Keratinocyte (primary cell): ENCODE data around the gene OR7C1. TPM values are rescaled to one million over a fixed set of nuclear protein-coding genes. Genes with fewer than 3 reads are reported as not detected.
A peak's percentile ranks its signal among the peaks of the same experiment; 100 is the strongest.
"Not testable (repeated sequence)": the region's sequence is repeated elsewhere in the genome, so short reads cannot be mapped to it uniquely, and the experiment has no call there.

Experiments used
- DNase-seq: peaks from one replicate; pipeline ENCODE4 v3.0.0-alpha.2; 2011; ENCODE audit warnings: low read depth, missing footprints, low spot score
- FAIRE-seq: peaks from 2 replicates; lab custom pipeline; 2011; peaks lifted over from hg19 to GRCh38; lab: Jason Lieb, UNC
- H2AFZ ChIP-seq: 2 replicates; pipeline ENCODE4 v1.6.0; 2012; ENCODE audit warnings: low read length, control low read depth, inconsistent platforms; ENCODE audit not compliant: control insufficient read depth
- H3K27ac ChIP-seq: 2 replicates; pipeline ENCODE4 v1.5.1; 2011; ENCODE audit warnings: low read length; ENCODE audit not compliant: control insufficient read depth, insufficient read depth
- H3K27me3 ChIP-seq: 3 replicates; pipeline ENCODE4 v1.6.0; 2011; ENCODE audit warnings: low read length; ENCODE audit not compliant: control insufficient read depth, insufficient read depth; ENCODE audit errors: extremely low read depth
- H3K36me3 ChIP-seq, 2 experiments: 2 replicates in 1 of 2; 3 replicates in 1 of 2; pipeline ENCODE4 v1.5.1; 2011; ENCODE audit warnings: low read length in 2 of 2, mild to moderate bottlenecking in 1 of 2; ENCODE audit not compliant: control insufficient read depth in 2 of 2, insufficient read depth in 2 of 2; ENCODE audit errors: extremely low read depth in 1 of 2
- H3K4me1 ChIP-seq: 3 replicates; pipeline ENCODE4 v1.5.1; 2011; ENCODE audit warnings: low read length; ENCODE audit not compliant: control insufficient read depth, insufficient read depth; ENCODE audit errors: extremely low read depth
- H3K4me2 ChIP-seq: 3 replicates; pipeline ENCODE4 v1.6.0; 2011; ENCODE audit warnings: low read depth, low read length; ENCODE audit not compliant: control insufficient read depth, insufficient read depth; ENCODE audit errors: extremely low read depth
- H3K4me3 ChIP-seq, 3 experiments: fragments of 200-600 bp in 1 of 3; sonication (generic) in 1 of 3; 2 replicates in 2 of 3; 3 replicates in 1 of 3; pipeline ENCODE4 v1.5.1; 2011 to 2016; ENCODE audit warnings: low read length in 3 of 3, mild to moderate bottlenecking in 3 of 3, control low read depth in 2 of 3, inconsistent platforms in 1 of 3, low read depth in 1 of 3, mixed read lengths in 1 of 3, mixed run types in 1 of 3, moderate library complexity in 1 of 3; ENCODE audit not compliant: control insufficient read depth in 2 of 3, insufficient read depth in 2 of 3; ENCODE audit errors: extremely low read depth in 1 of 3
- H3K79me2 ChIP-seq: 2 replicates; pipeline ENCODE4 v1.6.0; 2012; ENCODE audit warnings: low read length; ENCODE audit not compliant: control insufficient read depth, insufficient read depth
- H3K9ac ChIP-seq: 3 replicates; pipeline ENCODE4 v1.6.0; 2011; ENCODE audit warnings: low read length; ENCODE audit not compliant: control insufficient read depth, insufficient read depth; ENCODE audit errors: extremely low read depth
- H3K9me1 ChIP-seq: 3 replicates; pipeline ENCODE4 v1.6.0; 2011; ENCODE audit warnings: low read length; ENCODE audit not compliant: control insufficient read depth, insufficient read depth; ENCODE audit errors: extremely low read depth
- H3K9me3 ChIP-seq: 2 replicates; pipeline ENCODE4 v1.5.1; 2012; ENCODE audit warnings: low read depth, low read length; ENCODE audit not compliant: control insufficient read depth
- H4K20me1 ChIP-seq: 3 replicates; pipeline ENCODE4 v1.6.0; 2011; ENCODE audit warnings: low read length; ENCODE audit not compliant: control insufficient read depth, insufficient read depth; ENCODE audit errors: extremely low read depth
- CTCF ChIP-seq, 3 experiments: IDR thresholded peaks in 1 of 3; conservative IDR thresholded peaks in 1 of 3; optimal IDR thresholded peaks in 1 of 3; 2 replicates in 2 of 3; 3 replicates in 1 of 3; pipeline versions ENCODE3 to v1.5.1; 2011; ENCODE audit warnings: low read length in 3 of 3, mild to moderate bottlenecking in 3 of 3, moderate library complexity in 2 of 3, control low read depth in 1 of 3, inconsistent platforms in 1 of 3; ENCODE audit not compliant: insufficient read depth in 2 of 3; ENCODE audit errors: extremely low read depth in 1 of 3
- EZH2 ChIP-seq: IDR thresholded peaks from one replicate; pipeline ENCODE4 v1.6.1; 2012; ENCODE audit warnings: inconsistent platforms, mild to moderate bottlenecking, low read length, moderate library complexity
- dilution Hi-C: fragments of 300-500 bp; cut with MboI; formaldehyde crosslinking; loops from one replicate; pipeline ENCODE4 v1.7.0; 2020; ENCODE audit warnings: low sequenced_read_pairs; ENCODE audit not compliant: extremely low pct_ligation_motif_present
- polyA plus RNA-seq, 5 experiments: library from polyadenylated mRNA; depleted of rRNA in 3 of 5; stranded (reverse) in 3 of 5; stranded (forward) in 1 of 5; unstranded in 1 of 5; fragments of >200 nt; gene quantifications; 1 replicate in 1 of 5; 2 replicates in 3 of 5; 3 replicates in 1 of 5; pipeline versions ENCODE4 v1.2.1 to v1.2.3, GENCODE V29; 2011 to 2012; ENCODE audit warnings: missing spikeins in 2 of 5, low read depth in 1 of 5, low replicate concordance in 1 of 5

Gene OR7C1
- polyA plus RNA-seq, 1 donor (not counting 4 experiments of a cell fraction or from before 2014, with no cell fraction given) = 0.09 TPM

- FAIRE-seq (peak; percentile 55), DNase-seq (no peak)
- no peak overlapping the region for H3K4me3 ChIP-seq
- H3K9me1 ChIP-seq = no peaks in the 10 kb centered on the region
- H3K9ac ChIP-seq = no peak overlapping the region
- H3K4me2 ChIP-seq = no peak overlapping the region
- H3K36me3 ChIP-seq = no peaks in the 10 kb centered on the region
- no peaks in the 10 kb centered on the region for H3K4me1 ChIP-seq
- no peaks in the 10 kb centered on the region for H3K9me3 ChIP-seq
- no peak overlapping the region for H3K27ac ChIP-seq
- no peaks in the 10 kb centered on the region for H3K79me2 ChIP-seq
- H3K27me3 ChIP-seq = no peaks in the 10 kb centered on the region
- H4K20me1 ChIP-seq = no peaks in the 10 kb centered on the region
- dilution Hi-C loops = no loop called here
- H2AFZ ChIP-seq = no peak overlapping the region
- no peak for TF ChIP-seq EZH2
- TF ChIP-seq CTCF (optimal IDR thresholded peaks at IDR 0.05 in 1 of 3, IDR thresholded peaks at IDR 0.05 in 1 of 3, conservative IDR thresholded peaks at IDR 0.05 in 1 of 3; ENCODE audit: extremely low read depth in 1 of 3, insufficient read depth in 2 of 3, low read length in 3 of 3) = no peak
Observed at GRCh38 chr19:14795078-14795721, 39.8 kb downstream of the OR7C1 start.

- H3K9me1 ChIP-seq, H3K27me3 ChIP-seq, H3K4me3 ChIP-seq, H3K79me2 ChIP-seq, H3K27ac ChIP-seq, H3K36me3 ChIP-seq, H3K4me1 ChIP-seq, FAIRE-seq, H3K9me3 ChIP-seq, H4K20me1 ChIP-seq, H2AFZ ChIP-seq, DNase-seq, dilution Hi-C loops, H3K9ac ChIP-seq, H3K4me2 ChIP-seq: not testable (repeated sequence)
Observed at GRCh38 chr19:14792250-14792649, 42.7 kb downstream of the OR7C1 start.

- Histone ChIP-seq H3K36me3 (no peaks in the 10 kb centered on the region), H3K9me1 (no peaks in the 10 kb centered on the region), H3K9ac (no peak overlapping the region), H3K4me2 (peak overlapping the region; percentile 29), H3K27ac (no peak overlapping the region), H3K9me3 (no peaks in the 10 kb centered on the region), H4K20me1 (no peaks in the 10 kb centered on the region), H3K4me3 (no peak overlapping the region), H3K79me2 (no peaks in the 10 kb centered on the region), H3K27me3 (no peaks in the 10 kb centered on the region), H2AFZ (no peak overlapping the region), H3K4me1 (peaks cover 2% of the 10 kb centered on the region)
- TF ChIP-seq EZH2 (no peak), CTCF (optimal IDR thresholded peaks at IDR 0.05 in 1 of 3, IDR thresholded peaks at IDR 0.05 in 1 of 3, conservative IDR thresholded peaks at IDR 0.05 in 1 of 3; ENCODE audit: extremely low read depth in 1 of 3, insufficient read depth in 2 of 3, low read length in 3 of 3) (peak; percentile 77 to 98 (median 88))
- DNase-seq (no peak), FAIRE-seq (no peak)
- dilution Hi-C loops = no loop called here
Observed at GRCh38 chr19:14786421-14786851, 48.5 kb downstream of the OR7C1 start.
